Trophoblast cell (in vitro differentiated cells and primary cell): ENCODE measurements around the gene PIP5KL1.

Source experiments
- DNase-seq, 2 donors: peaks; one replicate each; pipeline ENCODE4 v3.0.0-alpha.2; 2016
- H2AFZ ChIP-seq: 2 replicates; pipeline ENCODE4 v1.6.1; 2013; ENCODE audit warnings: low read length, moderate library complexity, mild to moderate bottlenecking; ENCODE audit not compliant: insufficient read depth, poor library complexity
- H2AK5ac ChIP-seq: 2 replicates; pipeline ENCODE4 v1.6.1; 2013; ENCODE audit warnings: mild to moderate bottlenecking, low read length
- H2BK120ac ChIP-seq: 2 replicates; pipeline ENCODE4 v1.6.1; 2013; ENCODE audit warnings: low read length, mild to moderate bottlenecking, moderate library complexity; ENCODE audit not compliant: insufficient read depth, poor library complexity
- H2BK12ac ChIP-seq: 2 replicates; pipeline ENCODE4 v1.6.1; 2013; ENCODE audit warnings: mild to moderate bottlenecking, low read length, moderate library complexity
- H2BK5ac ChIP-seq: 2 replicates; pipeline ENCODE4 v1.6.1; 2013; ENCODE audit warnings: low read length, low read depth, moderate library complexity, mild to moderate bottlenecking; ENCODE audit not compliant: poor library complexity
- H3K14ac ChIP-seq: 2 replicates; pipeline ENCODE4 v1.6.1; 2013; ENCODE audit warnings: mild to moderate bottlenecking, low read length
- H3K18ac ChIP-seq: 2 replicates; pipeline ENCODE4 v1.6.1; 2013; ENCODE audit warnings: mild to moderate bottlenecking, low read length
- H3K23ac ChIP-seq: 2 replicates; pipeline ENCODE4 v1.6.1; 2013; ENCODE audit warnings: low read length
- H3K27ac ChIP-seq: 2 replicates; pipeline ENCODE4 v1.5.1; 2013; ENCODE audit warnings: low read depth, mild to moderate bottlenecking, inconsistent platforms, low read length, moderate library complexity
- H3K27me3 ChIP-seq: 2 replicates; pipeline ENCODE4 v1.6.1; 2013; ENCODE audit warnings: inconsistent platforms, mild to moderate bottlenecking, low read length, moderate library complexity; ENCODE audit not compliant: insufficient read depth
- H3K36me3 ChIP-seq, 2 experiments: 1 replicate in 1 of 2; 2 replicates in 1 of 2; pipeline ENCODE4 v1.6.1; 2013; ENCODE audit warnings: low read length in 2 of 2, mild to moderate bottlenecking in 2 of 2, moderate library complexity in 1 of 2; ENCODE audit not compliant: insufficient read depth in 2 of 2, control insufficient read depth in 1 of 2
- H3K4ac ChIP-seq: 2 replicates; pipeline ENCODE4 v1.6.1; 2013; ENCODE audit warnings: low read depth, mild to moderate bottlenecking, low read length, moderate library complexity
- H3K4me1 ChIP-seq, 2 experiments: 1 replicate in 1 of 2; 2 replicates in 1 of 2; pipeline ENCODE4 v1.6.1; 2013; ENCODE audit warnings: low read length in 2 of 2, mild to moderate bottlenecking in 2 of 2, moderate library complexity in 1 of 2; ENCODE audit not compliant: insufficient read depth in 2 of 2, control insufficient read depth in 1 of 2
- H3K4me2 ChIP-seq: 2 replicates; pipeline ENCODE4 v1.6.1; 2013; ENCODE audit warnings: inconsistent platforms, mild to moderate bottlenecking, low read length, moderate library complexity
- H3K4me3 ChIP-seq: 2 replicates; pipeline ENCODE4 v1.5.1; 2013; ENCODE audit warnings: mild to moderate bottlenecking, low read depth, low read length, inconsistent platforms
- H3K79me1 ChIP-seq: one replicate; pipeline ENCODE4 v1.6.1; 2013; ENCODE audit warnings: low read length
- H3K79me2 ChIP-seq: 2 replicates; pipeline ENCODE4 v1.6.1; 2013; ENCODE audit warnings: low read length, mild to moderate bottlenecking; ENCODE audit not compliant: control insufficient read depth, insufficient read depth, poor library complexity
- H3K9ac ChIP-seq: 2 replicates; pipeline ENCODE4 v1.6.1; 2013; ENCODE audit warnings: mild to moderate bottlenecking, low read length
- H3K9me3 ChIP-seq: 2 replicates; pipeline ENCODE4 v1.6.1; 2013; ENCODE audit warnings: low read depth, mild to moderate bottlenecking, control low read depth, inconsistent platforms, low read length; ENCODE audit not compliant: insufficient read depth
- H4K12ac ChIP-seq: 2 replicates; pipeline ENCODE4 v1.6.1; 2013; ENCODE audit warnings: low read depth, mild to moderate bottlenecking, low read length, moderate library complexity
- H4K8ac ChIP-seq: 2 replicates; pipeline ENCODE4 v1.6.1; 2013; ENCODE audit warnings: low read depth, mild to moderate bottlenecking, low read length, moderate library complexity
- H4K91ac ChIP-seq: one replicate; pipeline ENCODE4 v1.6.1; 2013; ENCODE audit warnings: low read depth, mild to moderate bottlenecking, low read length, moderate library complexity
- WGBS: extraction: QIAGEN DNeasy Blood & Tissue Kit; methylation state at CpG from one replicate; pipeline ENCODE4 v1.1.7; 2013; ENCODE audit warnings: missing lambda C conversion rate; ENCODE audit not compliant: insufficient read length, insufficient coverage; ENCODE audit errors: extremely low coverage; 5-methylcytosine and 5-hydroxymethylcytosine counted together

Gene PIP5KL1

DNA sequence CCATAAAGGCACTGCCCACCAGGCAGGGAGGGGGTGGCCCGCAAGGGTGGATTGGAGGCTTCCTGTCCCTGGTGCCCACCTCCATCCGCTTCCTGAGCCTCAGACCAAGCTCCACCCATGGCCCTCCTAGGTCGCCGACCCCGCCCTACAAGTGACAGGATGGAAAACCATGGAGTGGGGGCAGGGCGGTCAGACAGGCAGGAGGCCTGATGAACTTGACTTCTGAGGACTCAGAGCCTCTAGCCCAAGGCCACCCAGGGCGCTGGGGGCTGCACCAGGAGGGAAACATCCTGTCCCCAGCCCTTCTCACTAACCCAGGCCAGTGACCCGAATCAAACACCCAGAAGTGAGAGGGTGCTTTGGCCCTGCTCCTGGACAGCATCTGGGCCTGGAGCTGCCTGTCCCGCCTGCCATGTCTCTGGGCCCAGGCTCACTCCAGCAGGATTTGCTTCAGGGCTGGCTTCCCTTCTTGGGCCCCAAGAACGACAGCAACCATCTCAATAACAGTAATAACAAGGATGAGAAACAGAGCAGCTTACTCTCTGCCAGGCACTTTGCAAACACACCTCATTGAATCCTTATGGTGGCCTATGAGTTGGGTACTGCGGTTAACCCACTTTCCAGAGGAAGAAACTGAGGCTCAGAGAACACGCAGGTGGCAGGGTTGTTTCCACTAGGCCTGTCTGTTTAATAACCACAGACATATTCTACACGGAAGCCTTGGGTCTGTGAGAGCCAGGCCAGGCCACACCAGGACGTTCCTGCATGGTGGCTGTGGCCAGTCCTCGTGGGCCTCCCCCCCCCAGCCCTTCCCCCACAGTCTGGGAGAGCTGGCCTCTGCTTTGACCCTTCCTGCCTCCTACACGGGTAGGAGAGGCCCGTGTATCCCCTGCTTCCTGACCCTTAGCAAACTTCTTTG is 26.8 kb downstream of the PIP5KL1 start:
- H2BK12ac ChIP-seq: no peak overlapping the region
- no peak for DNase-seq
- no peak overlapping the region for H3K23ac ChIP-seq
- H3K79me2 ChIP-seq: peaks cover 4% of the 10 kb centered on the region
- no peak overlapping the region for H3K9ac ChIP-seq
- H3K14ac ChIP-seq: no peak overlapping the region
- H3K9me3 ChIP-seq: no peaks in the 10 kb centered on the region
- no peak overlapping the region for H2BK5ac ChIP-seq
- H2BK120ac ChIP-seq: no peak overlapping the region
- H3K27ac ChIP-seq: no peak overlapping the region
- H4K12ac ChIP-seq: no peak overlapping the region
- WGBS: no CpG with 5 or more reads among the region's 17 CpGs
- H2AK5ac ChIP-seq: no peak overlapping the region
- no peaks in the 10 kb centered on the region for H3K27me3 ChIP-seq
- H4K8ac ChIP-seq: no peak overlapping the region
- peaks cover 9% of the 10 kb centered on the region for H3K79me1 ChIP-seq
- H3K36me3 ChIP-seq: no peaks in the 10 kb centered on the region
- no peak overlapping the region for H2AFZ ChIP-seq
- H3K4me3 ChIP-seq: no peak overlapping the region
- no peak overlapping the region for H4K91ac ChIP-seq
- H3K4me1 ChIP-seq: peaks cover 13 to 16% of the 10 kb centered on the region in 2 experiments
- no peak overlapping the region for H3K4ac ChIP-seq
- no peak overlapping the region for H3K18ac ChIP-seq
- H3K4me2 ChIP-seq: no peak overlapping the region

DNA sequence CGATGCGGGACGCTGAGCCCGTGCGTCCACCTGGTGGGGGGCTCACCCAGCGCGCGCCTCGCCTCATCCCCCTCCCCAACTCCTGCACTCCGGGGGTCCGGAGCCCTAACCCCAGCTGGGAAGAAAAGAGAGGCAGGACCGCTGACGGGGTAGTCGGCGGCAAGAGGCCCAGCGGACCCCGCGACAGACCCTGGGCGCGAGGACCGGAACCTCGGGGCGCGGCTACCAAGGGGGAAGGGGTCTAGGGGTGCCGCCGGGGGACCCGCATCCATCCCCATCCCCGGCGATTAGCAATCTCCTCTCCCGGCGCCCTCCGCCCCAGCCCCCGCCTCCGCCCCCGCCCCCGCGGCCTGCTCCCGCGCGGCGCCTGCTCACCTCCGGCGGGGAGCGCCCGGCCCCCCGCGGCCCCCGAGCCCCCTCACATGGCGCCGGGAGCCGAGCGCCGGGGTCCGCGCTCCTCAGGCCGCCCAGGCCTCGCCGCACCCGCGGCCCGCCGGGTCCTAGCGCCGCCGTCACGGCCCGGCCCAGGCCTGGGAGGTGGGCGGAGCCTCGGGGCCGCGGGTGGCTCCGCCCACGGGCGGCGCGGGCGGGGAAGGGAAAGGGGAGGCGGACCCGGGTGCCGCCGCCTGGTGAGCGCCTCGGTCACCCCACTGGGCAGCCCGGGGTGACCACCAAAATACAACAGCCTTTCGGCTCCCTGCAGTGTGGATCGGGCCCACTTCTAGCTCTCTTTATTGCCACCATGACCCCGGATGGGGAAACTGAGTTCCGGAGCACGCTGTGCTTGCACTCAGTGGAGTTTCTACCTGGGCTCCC is 31.2 kb downstream of the PIP5KL1 start, which contains the start of gene ST6GALNAC6:
Gene ST6GALNAC6 (minus strand): TSS at position 476 of the 816 bp plus-strand sequence. CDS start 1,622 bp downstream, outside the sequence.
- peak within 1 kb of the TSS; percentile 48 for H3K18ac ChIP-seq
- peak within 1 kb of the TSS; percentile 84 for H4K8ac ChIP-seq
- H3K27ac ChIP-seq: no peak within 1 kb of the TSS
- H2AFZ ChIP-seq: peak within 1 kb of the TSS; percentile 85
- peaks cover 4% of the 10 kb centered on the region for H3K79me2 ChIP-seq
- H3K36me3 ChIP-seq: peaks cover 16 to 21% of the 10 kb centered on the region in 2 experiments
- peak within 1 kb of the TSS; percentile 70 for H2BK12ac ChIP-seq
- H3K9ac ChIP-seq: peak within 1 kb of the TSS; percentile 70
- no CpG with 5 or more reads among the region's 89 CpGs for WGBS
- no peaks in the 10 kb centered on the region for H3K27me3 ChIP-seq
- peak within 1 kb of the TSS; percentile 77 for H3K14ac ChIP-seq
- H3K79me1 ChIP-seq: peaks cover 13% of the 10 kb centered on the region
- H3K4me3 ChIP-seq: peak within 1 kb of the TSS; percentile 81
- H3K9me3 ChIP-seq: peaks cover 8% of the 10 kb centered on the region
- peak; percentile 48 to 79 for DNase-seq
- peak within 1 kb of the TSS; percentile 43 for H2BK5ac ChIP-seq
- peaks cover 14 to 26% of the 10 kb centered on the region in 2 experiments for H3K4me1 ChIP-seq
- peak within 1 kb of the TSS; percentile 68 for H2BK120ac ChIP-seq
- H4K91ac ChIP-seq: peak within 1 kb of the TSS; percentile 75
- peak within 1 kb of the TSS; percentile 44 for H2AK5ac ChIP-seq
- peak within 1 kb of the TSS; percentile 31 for H3K4ac ChIP-seq
- H3K4me2 ChIP-seq: peak within 1 kb of the TSS; percentile 97
- no peak within 1 kb of the TSS for H3K23ac ChIP-seq
- H4K12ac ChIP-seq: peak within 1 kb of the TSS; percentile 74

DNA sequence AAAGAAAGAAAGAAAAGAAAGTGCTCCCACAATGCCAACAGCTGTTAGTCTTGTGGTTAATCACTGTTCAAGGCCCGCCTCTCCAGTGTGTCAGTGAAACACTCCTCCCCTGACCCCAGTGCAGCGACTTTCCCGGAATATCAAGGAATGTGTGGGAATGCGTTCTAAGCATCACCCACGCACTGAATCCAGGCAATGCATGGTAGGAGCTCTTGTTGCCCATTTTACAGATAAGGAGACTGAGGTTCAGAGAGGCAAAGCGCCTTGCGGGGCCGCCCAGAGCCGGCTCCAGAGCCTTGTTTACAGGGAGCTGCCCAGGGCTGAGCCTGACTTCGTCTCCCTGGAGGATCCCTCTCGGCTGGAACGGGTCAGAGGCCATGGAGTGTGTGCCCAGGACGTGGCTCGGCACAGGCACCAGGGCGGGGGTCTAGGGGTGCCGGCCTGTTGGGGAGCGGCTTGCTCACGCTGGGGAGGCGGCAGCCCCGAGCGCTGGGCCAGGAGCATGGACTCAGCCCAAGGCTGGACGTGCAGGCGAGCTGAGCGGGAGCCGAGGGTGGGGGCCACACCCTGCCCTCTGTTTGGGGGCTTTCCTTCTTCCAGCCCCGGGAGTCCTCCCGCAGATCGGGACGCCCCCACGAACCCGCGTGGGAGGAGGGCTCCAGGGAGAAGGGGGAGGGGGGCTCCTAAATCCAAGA is 32.0 kb downstream of the PIP5KL1 start:
- Histone ChIP-seq H4K91ac (peak overlapping the region; percentile 75), H2BK5ac (peak overlapping the region; percentile 23), H2AK5ac (peak overlapping the region; percentile 44), H3K79me1 (peaks cover 11% of the 10 kb centered on the region), H3K27ac (no peak overlapping the region), H3K27me3 (no peaks in the 10 kb centered on the region), H3K9me3 (peaks cover 15% of the 10 kb centered on the region), H2BK120ac (peak overlapping the region; percentile 68), H3K14ac (peak overlapping the region; percentile 77), H4K8ac (peak overlapping the region; percentile 84), H2AFZ (peak overlapping the region; percentile 73), H3K79me2 (peaks cover 4% of the 10 kb centered on the region), H2BK12ac (peak overlapping the region; percentile 70), H3K4ac (peak overlapping the region; percentile 31), H3K36me3 (peaks cover 23 to 29% of the 10 kb centered on the region in 2 experiments), H3K18ac (peak overlapping the region; percentile 48), H3K9ac (peak overlapping the region; percentile 70), H4K12ac (peak overlapping the region; percentile 74), H3K23ac (no peak overlapping the region), H3K4me1 (peaks cover 10 to 23% of the 10 kb centered on the region in 2 experiments), H3K4me3 (peak overlapping the region; percentile 81), H3K4me2 (peak overlapping the region; percentile 97)
- WGBS: no CpG with 5 or more reads among the region's 32 CpGs
- DNase-seq: peak; percentile 41 to 53
